Lower lobe of right lung (tissue), 2 donors: Measurements from ENCODE around the gene PCSK2. TPM values are rescaled to one million over a fixed set of nuclear protein-coding genes. Genes with fewer than 3 reads are reported as not detected.

ENCODE experiments used
- ATAC-seq, 2 donors: fragments of 200-7000 bp; cut with Tn5 transposase; one replicate each; pipeline ENCODE4 v1.9.1; 2020 to 2022; ENCODE audit warnings: mild to moderate bottlenecking in 2 of 2, moderate library complexity in 2 of 2
- DNase-seq: peaks from one replicate; pipeline ENCODE4 v3.0.0-alpha.2; 2020
- H3K27ac ChIP-seq: fragments of 200-600 bp; one replicate; pipeline ENCODE4 v1.8.0; 2022
- H3K27me3 ChIP-seq: fragments of 200-600 bp; one replicate; pipeline ENCODE4 v1.8.0; 2022; ENCODE audit warnings: low read depth
- H3K36me3 ChIP-seq: fragments of 200-600 bp; one replicate; pipeline ENCODE4 v1.8.0; 2022; ENCODE audit warnings: mild to moderate bottlenecking
- H3K4me1 ChIP-seq: fragments of 200-600 bp; one replicate; pipeline ENCODE4 v1.8.0; 2022
- H3K4me3 ChIP-seq: fragments of 200-600 bp; one replicate; pipeline ENCODE4 v1.8.0; 2022; ENCODE audit warnings: mild to moderate bottlenecking
- H3K9me3 ChIP-seq: fragments of 200-600 bp; one replicate; pipeline ENCODE4 v1.8.0; 2022
- CTCF ChIP-seq: fragments of 200-600 bp; IDR thresholded peaks from one replicate; pipeline ENCODE4 v1.8.0; 2022; ENCODE audit warnings: antibody characterized with exemption, mild to moderate bottlenecking
- intact Hi-C: fragments of 100-400 bp; cut with DNase I; formaldehyde crosslinking; loops from one replicate; pipeline ENCODE4 v1.11.0; 2022
- total RNA-seq: library from RNA; stranded (reverse); fragmentation: NEBNext Ultra II Directional; extraction: Animal tissue kit (Norgen Biotek cat#: 25700); gene quantifications from one replicate; pipeline ENCODE4 v1.2.1, GENCODE V29; 2021
- donor health status: DM: no; HTN: yes; CAD: no; lungs with severe emphysema.

The PCSK2 gene
- total RNA-seq, 1 donor from 2014 or later = 38.8 TPM

GRCh38 chr20:17438436-17439039 lies 211.7 kb downstream of the PCSK2 start:
- no peak for ATAC-seq
- intact Hi-C loops = no loop called here
- DNase-seq = no peak
- no peak for TF ChIP-seq CTCF
- Histone ChIP-seq H3K4me1 (no peaks in the 10 kb centered on the region), H3K4me3 (no peak overlapping the region), H3K27me3 (peaks cover 11% of the 10 kb centered on the region), H3K9me3 (no peaks in the 10 kb centered on the region), H3K27ac (no peak overlapping the region), H3K36me3 (no peaks in the 10 kb centered on the region)

GRCh38 chr20:17439616-17440296 lies 212.9 kb downstream of the PCSK2 start:
- DNase-seq = no peak
- intact Hi-C loops = no loop called here
- Histone ChIP-seq H3K36me3 (no peaks in the 10 kb centered on the region), H3K27me3 (peaks cover 15% of the 10 kb centered on the region), H3K9me3 (no peaks in the 10 kb centered on the region), H3K4me3 (no peak overlapping the region), H3K4me1 (no peaks in the 10 kb centered on the region), H3K27ac (no peak overlapping the region)
- TF ChIP-seq CTCF = no peak
- ATAC-seq = no peak

GRCh38 chr20:17441745-17442144 lies 214.9 kb downstream of the PCSK2 start:
- H3K4me3 ChIP-seq = no peak overlapping the region
- H3K4me1 ChIP-seq = no peaks in the 10 kb centered on the region
- peaks cover 15% of the 10 kb centered on the region for H3K27me3 ChIP-seq
- H3K9me3 ChIP-seq = no peaks in the 10 kb centered on the region
- intact Hi-C loops = no loop called here
- no peaks in the 10 kb centered on the region for H3K36me3 ChIP-seq
- DNase-seq (no peak), ATAC-seq (no peak)
- no peak overlapping the region for H3K27ac ChIP-seq
- TF ChIP-seq CTCF = no peak

- Histone ChIP-seq H3K4me3 (no peak overlapping the region), H3K36me3 (no peaks in the 10 kb centered on the region), H3K27ac (no peak overlapping the region), H3K4me1 (no peaks in the 10 kb centered on the region), H3K27me3 (peaks cover 15% of the 10 kb centered on the region), H3K9me3 (no peaks in the 10 kb centered on the region)
- no peak for TF ChIP-seq CTCF
- DNase-seq (no peak), ATAC-seq (no peak)
- intact Hi-C loops = no loop called here
These were observed 215.7 kb downstream of the PCSK2 start for GRCh38 chr20:17442588-17442987.

GRCh38 chr20:17443131-17443858 lies 216.5 kb downstream of the PCSK2 start:
- ATAC-seq = no peak

More at GRCh38 chr20:17443131-17443858, 216.5 kb downstream of the PCSK2 start:
- Histone ChIP-seq H3K4me1 (no peaks in the 10 kb centered on the region), H3K4me3 (no peak overlapping the region), H3K27me3 (peaks cover 15% of the 10 kb centered on the region), H3K9me3 (no peaks in the 10 kb centered on the region), H3K27ac (no peak overlapping the region), H3K36me3 (no peaks in the 10 kb centered on the region)
- no peak for TF ChIP-seq CTCF
- intact Hi-C loops = no loop called here
- DNase-seq = no peak
